ENCODE measurements around the gene ENG.

The ENG gene

DNA sequence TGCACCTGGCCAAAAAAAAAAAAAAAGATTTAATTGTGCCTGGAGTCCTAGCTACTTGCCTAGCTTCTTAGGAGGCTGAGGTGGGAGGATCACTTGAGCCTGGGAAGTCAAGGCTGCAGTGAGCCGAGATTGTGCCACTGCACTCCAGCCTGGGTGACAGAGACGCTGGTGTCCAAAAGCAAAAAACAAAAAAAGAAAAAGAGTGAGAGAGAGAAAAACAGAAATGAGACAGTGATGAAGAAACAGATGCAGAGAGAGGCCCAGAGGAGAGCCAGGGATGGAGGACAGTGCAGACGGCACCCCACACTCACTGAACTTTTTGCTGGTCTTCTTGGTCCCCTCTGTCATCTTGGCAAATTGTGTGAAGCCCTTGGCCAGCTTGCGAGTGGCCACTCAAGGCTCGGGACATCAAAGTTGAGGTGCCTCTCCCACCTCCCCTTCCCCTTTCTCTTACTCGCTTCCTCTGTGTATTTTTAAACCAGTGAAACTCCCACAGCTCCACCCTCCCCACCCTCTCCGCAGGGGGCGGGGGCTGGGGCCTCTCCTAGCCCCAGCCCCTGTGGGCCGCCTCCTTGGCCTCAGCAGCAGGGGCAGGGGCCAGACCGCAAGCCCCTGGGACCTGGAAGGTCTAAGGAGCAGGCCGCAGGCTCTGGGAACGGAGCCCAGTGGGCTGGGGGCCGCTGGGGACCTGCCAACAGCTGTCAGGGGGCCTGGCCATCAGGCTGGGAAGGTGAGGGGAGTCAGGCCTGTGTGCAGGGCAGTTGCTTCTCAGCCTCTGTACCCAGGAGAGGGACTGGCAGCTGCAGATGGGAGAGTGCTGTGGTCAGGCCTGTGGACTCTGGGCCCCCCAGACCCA lies 76.0 kb downstream of the ENG start, which contains the start of gene SH2D3C:
Gene SH2D3C, minus strand, starts transcription at position 387 of the 856 bp plus-strand sequence. Its CDS starts 39 bp downstream, at position 348.
- TF ChIP-seq SUZ12 (IDR thresholded peaks at IDR 0.05; ENCODE audit: extremely low read depth, insufficient read depth, insufficient read length): no peak
- TF ChIP-seq YY1 (IDR thresholded peaks at IDR 0.05; ENCODE audit: insufficient read depth, insufficient read length): no peak
- TF ChIP-seq ZNF274 (IDR thresholded peaks at IDR 0.05; ENCODE audit: low read depth, low read length): no peak
- Histone ChIP-seq H3K36me3 (ENCODE audit: insufficient read depth, insufficient read length, low read length) (no peaks in the 10 kb centered on the region), H3K4me1 (ENCODE audit: insufficient read depth, insufficient read length) (peaks cover 37% of the 10 kb centered on the region), H3K9ac (ENCODE audit: insufficient read length, low read depth) (peak within 1 kb of the TSS; percentile 15), H3K9me3 (ENCODE audit: insufficient read depth, low read length) (no peaks in the 10 kb centered on the region), H3K27me3 (ENCODE audit: insufficient read depth, insufficient read length) (no peaks in the 10 kb centered on the region), H3K4me3 (ENCODE audit: insufficient read length, low read depth) (no peak within 1 kb of the TSS)
- no peak for DNase-seq (ENCODE audit: low read depth, low spot score)

DNA sequence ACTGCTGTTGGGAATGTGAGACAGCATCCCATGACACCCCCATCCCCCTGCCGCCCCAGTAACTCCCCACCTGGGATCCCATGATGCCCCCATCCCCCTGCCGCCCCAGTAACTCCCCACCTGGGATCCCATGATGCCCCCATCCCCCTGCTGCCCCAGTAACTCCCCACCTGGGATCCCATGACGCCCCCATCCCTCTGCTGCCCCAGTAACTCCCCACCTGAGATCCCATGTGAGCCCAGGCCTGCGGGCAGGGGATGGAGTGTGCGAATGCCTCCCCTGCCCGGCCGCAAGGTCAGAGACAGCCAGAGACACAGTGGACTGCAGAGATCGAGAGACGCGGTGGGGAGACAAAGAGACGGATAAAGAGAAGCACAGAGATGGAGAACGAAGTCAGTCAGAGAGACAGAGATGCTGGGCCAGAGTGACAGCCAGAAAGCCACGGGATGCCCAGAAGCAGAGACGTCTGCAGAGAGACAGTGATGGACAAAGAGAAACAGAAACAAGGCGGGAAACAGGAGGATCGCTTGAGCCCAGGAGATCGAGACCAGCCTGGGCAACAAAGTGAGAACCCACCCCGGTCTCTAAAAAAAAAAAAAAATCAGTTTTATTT lies 77.0 kb downstream of the ENG start:
- peaks cover 33% of the 10 kb centered on the region for H3K4me1 ChIP-seq (ENCODE audit: insufficient read depth, insufficient read length)
- H3K36me3 ChIP-seq (ENCODE audit: insufficient read depth, insufficient read length, low read length): no peaks in the 10 kb centered on the region
- H3K4me3 ChIP-seq (ENCODE audit: insufficient read length, low read depth): no peak overlapping the region
- H3K9me3 ChIP-seq (ENCODE audit: insufficient read depth, low read length): no peaks in the 10 kb centered on the region
- no peak for DNase-seq (ENCODE audit: low read depth, low spot score)
- TF ChIP-seq ZNF274 (IDR thresholded peaks at IDR 0.05; ENCODE audit: low read depth, low read length) (no peak), SUZ12 (IDR thresholded peaks at IDR 0.05; ENCODE audit: extremely low read depth, insufficient read depth, insufficient read length) (no peak), YY1 (IDR thresholded peaks at IDR 0.05; ENCODE audit: insufficient read depth, insufficient read length) (no peak)
- peak overlapping the region; percentile 4 for H3K9ac ChIP-seq (ENCODE audit: insufficient read length, low read depth)
- H3K27me3 ChIP-seq (ENCODE audit: insufficient read depth, insufficient read length): no peaks in the 10 kb centered on the region

DNA sequence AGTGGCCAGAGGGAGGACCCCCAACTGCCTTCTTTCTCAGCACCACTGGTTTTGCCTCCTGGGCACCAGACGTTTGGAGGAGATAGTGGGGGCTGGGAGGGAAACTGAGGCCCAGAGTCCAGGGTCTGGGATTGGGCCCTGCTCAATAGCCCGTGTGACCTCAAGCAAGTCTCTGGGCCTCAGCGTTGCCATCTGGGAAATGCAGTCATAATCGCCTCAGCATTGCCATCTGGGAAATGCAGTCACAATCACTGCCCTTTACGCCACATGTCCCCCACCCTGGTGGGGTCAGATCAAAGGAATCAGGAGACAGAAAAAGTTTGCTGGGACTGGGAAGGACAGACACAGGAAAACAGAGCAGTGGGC lies 77.6 kb downstream of the ENG start:
- Histone ChIP-seq H3K27me3 (ENCODE audit: insufficient read depth, insufficient read length) (no peaks in the 10 kb centered on the region), H3K4me1 (ENCODE audit: insufficient read depth, insufficient read length) (peaks cover 33% of the 10 kb centered on the region), H3K36me3 (ENCODE audit: insufficient read depth, insufficient read length, low read length) (no peaks in the 10 kb centered on the region), H3K4me3 (ENCODE audit: insufficient read length, low read depth) (no peak overlapping the region), H3K9me3 (ENCODE audit: insufficient read depth, low read length) (no peaks in the 10 kb centered on the region), H3K9ac (ENCODE audit: insufficient read length, low read depth) (peak overlapping the region; percentile 4)
- no peak for DNase-seq (ENCODE audit: low read depth, low spot score)
- TF ChIP-seq ZNF274 (IDR thresholded peaks at IDR 0.05; ENCODE audit: low read depth, low read length): no peak
- no peak for TF ChIP-seq SUZ12 (IDR thresholded peaks at IDR 0.05; ENCODE audit: extremely low read depth, insufficient read depth, insufficient read length)
- no peak for TF ChIP-seq YY1 (IDR thresholded peaks at IDR 0.05; ENCODE audit: insufficient read depth, insufficient read length)

DNA sequence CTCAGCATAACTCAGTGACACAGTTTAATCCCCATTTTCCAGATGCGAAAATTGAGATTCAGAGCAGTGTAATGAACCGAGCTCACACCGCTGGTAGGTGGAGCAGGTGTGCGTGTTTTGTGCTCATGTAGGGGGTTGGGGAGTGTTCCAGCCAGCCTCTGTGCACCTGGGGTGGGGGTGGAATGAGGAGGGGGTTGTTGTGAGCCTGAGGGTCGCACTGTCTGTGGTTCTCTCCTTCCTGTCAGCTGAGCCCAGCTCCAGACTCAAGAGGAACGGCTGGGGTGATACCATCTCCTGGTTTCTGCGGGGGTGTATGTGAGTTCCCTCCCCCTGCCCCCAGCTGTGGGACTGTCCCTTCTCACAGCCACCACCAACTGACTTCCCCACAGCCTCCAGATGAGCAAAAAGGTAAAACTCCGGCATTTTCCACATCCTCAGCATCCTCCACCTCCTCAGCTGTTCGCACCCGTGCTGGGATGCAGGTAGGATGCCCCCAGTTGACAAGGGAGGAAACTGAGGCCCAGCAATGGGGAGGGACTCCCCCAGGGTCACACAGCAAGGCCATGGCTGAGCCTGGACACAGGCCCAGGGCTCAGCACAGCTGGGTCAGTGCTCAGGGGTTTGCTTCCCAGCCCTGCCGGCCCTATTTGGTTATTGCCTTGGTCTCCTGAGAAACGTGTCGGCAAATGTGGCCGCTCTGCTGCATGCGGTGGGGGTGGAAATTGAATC lies 78.1 kb downstream of the ENG start:
- Histone ChIP-seq H3K9me3 (ENCODE audit: insufficient read depth, low read length) (no peaks in the 10 kb centered on the region), H3K36me3 (ENCODE audit: insufficient read depth, insufficient read length, low read length) (no peaks in the 10 kb centered on the region), H3K4me3 (ENCODE audit: insufficient read length, low read depth) (no peak overlapping the region), H3K4me1 (ENCODE audit: insufficient read depth, insufficient read length) (peaks cover 36% of the 10 kb centered on the region), H3K9ac (ENCODE audit: insufficient read length, low read depth) (peak overlapping the region; percentile 4), H3K27me3 (ENCODE audit: insufficient read depth, insufficient read length) (no peaks in the 10 kb centered on the region)
- TF ChIP-seq ZNF274 (IDR thresholded peaks at IDR 0.05; ENCODE audit: low read depth, low read length) (no peak), YY1 (IDR thresholded peaks at IDR 0.05; ENCODE audit: insufficient read depth, insufficient read length) (no peak)
- peak; percentile 56 for DNase-seq (ENCODE audit: low read depth, low spot score)

DNA sequence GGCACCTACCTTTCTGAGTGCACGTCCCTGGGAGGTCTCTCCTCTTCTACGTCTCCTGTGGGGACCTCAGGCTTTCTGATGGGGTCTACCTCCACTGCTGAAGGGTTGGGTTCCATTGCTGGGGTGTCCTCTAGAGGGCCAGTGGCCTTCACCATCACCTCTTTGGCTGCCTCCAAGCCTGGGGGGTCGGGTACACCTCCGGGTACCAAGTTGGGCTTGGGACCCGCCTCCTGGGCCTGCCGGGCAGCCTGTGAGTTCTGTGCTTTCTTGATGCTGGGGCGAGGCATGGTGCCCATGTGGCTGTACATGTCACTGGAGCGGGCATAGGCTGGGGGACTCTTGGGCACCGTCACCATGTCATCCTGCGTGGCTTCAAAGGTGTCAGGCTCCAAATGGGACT lies 80.5 kb downstream of the ENG start:
- Histone ChIP-seq H3K4me1 (ENCODE audit: insufficient read depth, insufficient read length) (peaks cover 34% of the 10 kb centered on the region), H3K4me3 (ENCODE audit: insufficient read length, low read depth) (no peak overlapping the region), H3K27me3 (ENCODE audit: insufficient read depth, insufficient read length) (no peaks in the 10 kb centered on the region), H3K9ac (ENCODE audit: insufficient read length, low read depth) (peak overlapping the region; percentile 51), H3K9me3 (ENCODE audit: insufficient read depth, low read length) (no peaks in the 10 kb centered on the region), H3K36me3 (ENCODE audit: insufficient read depth, insufficient read length, low read length) (no peaks in the 10 kb centered on the region)
- DNase-seq (ENCODE audit: low read depth, low spot score): no peak
- TF ChIP-seq SUZ12 (IDR thresholded peaks at IDR 0.05; ENCODE audit: extremely low read depth, insufficient read depth, insufficient read length): no peak
- no peak for TF ChIP-seq ZNF274 (IDR thresholded peaks at IDR 0.05; ENCODE audit: low read depth, low read length)
- no peak for TF ChIP-seq YY1 (IDR thresholded peaks at IDR 0.05; ENCODE audit: insufficient read depth, insufficient read length)

DNA sequence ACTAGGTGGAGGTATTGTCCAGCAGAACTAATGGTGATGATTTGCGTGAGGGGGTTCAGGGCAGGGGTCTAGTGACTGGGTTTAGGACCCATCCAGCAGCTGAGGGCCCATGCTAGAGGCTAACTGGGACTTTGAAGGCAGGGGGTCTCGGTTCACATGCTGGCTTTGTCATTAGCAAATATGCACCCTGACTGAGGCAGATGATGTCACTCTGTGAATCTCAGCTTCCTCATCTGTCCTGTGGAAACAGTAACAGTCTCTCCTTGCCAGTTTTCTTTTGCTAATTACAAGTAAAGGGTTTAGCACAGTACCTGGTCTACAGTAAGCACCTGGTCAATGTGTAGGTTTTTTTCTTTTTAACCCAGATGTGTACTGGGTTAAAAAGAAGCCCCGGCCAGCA lies 81.2 kb downstream of the ENG start:
- Histone ChIP-seq H3K4me3 (ENCODE audit: insufficient read length, low read depth) (no peak overlapping the region), H3K27me3 (ENCODE audit: insufficient read depth, insufficient read length) (no peaks in the 10 kb centered on the region), H3K4me1 (ENCODE audit: insufficient read depth, insufficient read length) (peaks cover 29% of the 10 kb centered on the region), H3K9me3 (ENCODE audit: insufficient read depth, low read length) (no peaks in the 10 kb centered on the region), H3K9ac (ENCODE audit: insufficient read length, low read depth) (peak overlapping the region; percentile 51), H3K36me3 (ENCODE audit: insufficient read depth, insufficient read length, low read length) (no peaks in the 10 kb centered on the region)
- TF ChIP-seq ZNF274 (IDR thresholded peaks at IDR 0.05; ENCODE audit: low read depth, low read length): no peak
- no peak for TF ChIP-seq YY1 (IDR thresholded peaks at IDR 0.05; ENCODE audit: insufficient read depth, insufficient read length)
- TF ChIP-seq SUZ12 (IDR thresholded peaks at IDR 0.05; ENCODE audit: extremely low read depth, insufficient read depth, insufficient read length): no peak
- DNase-seq (ENCODE audit: low read depth, low spot score): no peak

DNA sequence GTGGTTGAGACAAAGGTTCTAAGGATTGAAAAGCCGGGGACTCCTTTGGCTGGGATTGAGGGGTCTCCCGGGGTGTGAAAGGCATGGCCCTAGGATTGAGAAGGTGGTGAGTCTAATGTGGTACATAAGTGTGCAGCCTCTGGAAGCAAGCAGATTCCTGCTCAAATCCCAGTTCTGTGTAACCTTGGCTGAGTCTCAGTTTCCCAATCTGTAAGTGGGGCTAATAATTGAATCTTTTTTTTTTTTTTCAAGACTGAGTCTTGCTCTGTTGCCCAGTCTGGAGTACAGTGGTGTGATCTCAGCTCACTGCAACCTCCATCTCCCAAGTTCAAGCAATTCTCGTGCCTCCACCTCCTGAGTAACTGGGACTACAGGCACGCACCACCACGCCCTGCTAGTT lies 81.9 kb downstream of the ENG start:
- H3K4me1 ChIP-seq (ENCODE audit: insufficient read depth, insufficient read length): peaks cover 33% of the 10 kb centered on the region
- no peaks in the 10 kb centered on the region for H3K9me3 ChIP-seq (ENCODE audit: insufficient read depth, low read length)
- no peak for TF ChIP-seq ZNF274 (IDR thresholded peaks at IDR 0.05; ENCODE audit: low read depth, low read length)
- TF ChIP-seq SUZ12 (IDR thresholded peaks at IDR 0.05; ENCODE audit: extremely low read depth, insufficient read depth, insufficient read length): no peak
- TF ChIP-seq YY1 (IDR thresholded peaks at IDR 0.05; ENCODE audit: insufficient read depth, insufficient read length): no peak
- no peak for DNase-seq (ENCODE audit: low read depth, low spot score)
- no peaks in the 10 kb centered on the region for H3K27me3 ChIP-seq (ENCODE audit: insufficient read depth, insufficient read length)
- H3K36me3 ChIP-seq (ENCODE audit: insufficient read depth, insufficient read length, low read length): no peaks in the 10 kb centered on the region
- H3K9ac ChIP-seq (ENCODE audit: insufficient read length, low read depth): no peak overlapping the region
- no peak overlapping the region for H3K4me3 ChIP-seq (ENCODE audit: insufficient read length, low read depth)
